ENCODE results near the gene MAP2.

GRCh38 chr2:209574515-209574914 is 150.7 kb downstream of the MAP2 start:
- TF ChIP-seq CTCF (IDR thresholded peaks at IDR 0.05; ENCODE audit: extremely low read depth in 1 of 2, insufficient read depth in 1 of 2, low read depth in 1 of 2, low read length in 2 of 2) (no peak), FOS (IDR thresholded peaks at IDR 0.05; ENCODE audit: borderline replicate concordance, insufficient read depth, low read length) (no peak)

Measured in endothelial cell of umbilical vein (primary cell).